HEK293 (cell line): ENCODE measurements around the gene VIPR2.

ENCODE experiments used
- CTCF ChIA-PET: fragments of 350-600 bp; formaldehyde crosslinking; extraction: SDS; loops from one replicate; lab custom pipeline; 2021; ENCODE audit warnings: antibody characterized with exemption; lab: Yijun Ruan, JAX
- POLR2A ChIA-PET: fragments of 300-600 bp; formaldehyde crosslinking; extraction: SDS; loops from one replicate; lab custom pipeline; 2020; ENCODE audit warnings: antibody characterized with exemption, inconsistent platforms; lab: Yijun Ruan, JAX
- H3K27ac ChIP-seq: fragments of 200-500 bp; sonication (Bioruptor generic); 2 replicates; pipeline ENCODE4 v1.5.1; 2014; ENCODE audit warnings: low read depth, low read length, control low read depth, inconsistent platforms; ENCODE audit errors: extremely low read depth
- H3K36me3 ChIP-seq, 2 experiments: fragments of 200-500 bp in 1 of 2; sonication (Bioruptor generic) in 1 of 2; 1 replicate in 1 of 2; 2 replicates in 1 of 2; pipeline ENCODE4 v1.5.1; 2014 to 2017; ENCODE audit warnings: inconsistent platforms in 2 of 2, low read length in 2 of 2; ENCODE audit not compliant: control insufficient read depth in 2 of 2, insufficient read depth in 1 of 2
- H3K4me1 ChIP-seq: fragments of 200-500 bp; sonication (Bioruptor generic); 2 replicates; pipeline ENCODE4 v1.5.1; 2014; ENCODE audit warnings: mild to moderate bottlenecking, low read length, inconsistent platforms; ENCODE audit not compliant: control insufficient read depth, insufficient read depth
- H3K4me3 ChIP-seq: 2 replicates; pipeline ENCODE4 v1.5.1; 2011; ENCODE audit warnings: low read depth, mild to moderate bottlenecking, control low read depth, low read length, moderate library complexity
- H3K9me3 ChIP-seq: fragments of 200-500 bp; sonication (Bioruptor generic); 2 replicates; pipeline ENCODE4 v1.5.1; 2014; ENCODE audit warnings: low read depth, low read length, inconsistent platforms; ENCODE audit not compliant: control insufficient read depth, insufficient read depth
- BCL6B ChIP-seq: fragments of 450-650 bp; formaldehyde crosslinking; IDR thresholded peaks from 2 replicates; pipeline ENCODE4 v1.5.1; 2017; ENCODE audit warnings: missing biosample characterization, missing genetic modification characterization
- GLI4 ChIP-seq: fragments of 450-650 bp; formaldehyde crosslinking; IDR thresholded peaks from 2 replicates; pipeline ENCODE4 v1.5.1; 2016; ENCODE audit warnings: missing biosample characterization, missing genetic modification characterization
- GLIS1 ChIP-seq: fragments of 450-650 bp; formaldehyde crosslinking; IDR thresholded peaks from 2 replicates; pipeline ENCODE4 v1.5.1; 2016; ENCODE audit warnings: missing biosample characterization, missing genetic modification characterization
- KLF8 ChIP-seq: fragments of 450-650 bp; formaldehyde crosslinking; IDR thresholded peaks from 2 replicates; pipeline ENCODE4 v1.5.1; 2016; ENCODE audit warnings: missing biosample characterization, missing genetic modification characterization
- MEIS1 ChIP-seq: sonication (generic); formaldehyde crosslinking; IDR thresholded peaks from 2 replicates; pipeline ENCODE4 v1.8.1; 2022; ENCODE audit warnings: missing genetic modification reagents, mild to moderate bottlenecking, borderline replicate concordance
- SETDB1 ChIP-seq: IDR thresholded peaks from one replicate; pipeline ENCODE4 v1.6.1; 2017; ENCODE audit warnings: mild to moderate bottlenecking, low read length, moderate library complexity, mixed read lengths; ENCODE audit not compliant: insufficient read length
- SP2 ChIP-seq: fragments of 450-650 bp; formaldehyde crosslinking; IDR thresholded peaks from 2 replicates; pipeline ENCODE4 v1.5.1; 2016; ENCODE audit warnings: missing biosample characterization, missing genetic modification characterization
- SP7 ChIP-seq: fragments of 450-650 bp; formaldehyde crosslinking; IDR thresholded peaks from 2 replicates; pipeline ENCODE4 v1.5.1; 2016; ENCODE audit warnings: missing biosample characterization, missing genetic modification characterization
- YY1 ChIP-seq: fragments of 450-650 bp; formaldehyde crosslinking; IDR thresholded peaks from 2 replicates; pipeline ENCODE4 v1.5.1; 2018; ENCODE audit warnings: missing biosample characterization, missing genetic modification characterization
- ZBTB44 ChIP-seq: fragments of 450-650 bp; IDR thresholded peaks from 2 replicates; pipeline ENCODE4 v1.5.1; 2018; ENCODE audit warnings: missing biosample characterization, mild to moderate bottlenecking, missing genetic modification characterization
- ZBTB6 ChIP-seq: fragments of 450-650 bp; formaldehyde crosslinking; IDR thresholded peaks from 2 replicates; pipeline ENCODE4 v1.5.1; 2017; ENCODE audit warnings: missing biosample characterization, missing genetic modification characterization
- ZNF112 ChIP-seq: fragments of 450-650 bp; formaldehyde crosslinking; IDR thresholded peaks from 2 replicates; pipeline ENCODE4 v1.5.0; 2017; ENCODE audit warnings: missing biosample characterization, missing genetic modification characterization
- ZNF214 ChIP-seq: fragments of 450-650 bp; formaldehyde crosslinking; IDR thresholded peaks from 2 replicates; pipeline ENCODE4 v1.5.1; 2017; ENCODE audit warnings: missing biosample characterization, mild to moderate bottlenecking, missing genetic modification characterization, borderline replicate concordance
- ZNF23 ChIP-seq: fragments of 450-650 bp; formaldehyde crosslinking; IDR thresholded peaks from 2 replicates; pipeline ENCODE4 v1.5.1; 2016; ENCODE audit warnings: missing biosample characterization, missing genetic modification characterization, borderline replicate concordance
- ZNF239 ChIP-seq: fragments of 450-650 bp; formaldehyde crosslinking; IDR thresholded peaks from 2 replicates; pipeline ENCODE4 v1.5.1; 2016; ENCODE audit warnings: missing biosample characterization, missing genetic modification characterization
- ZNF26 ChIP-seq: fragments of 450-650 bp; formaldehyde crosslinking; IDR thresholded peaks from 2 replicates; pipeline ENCODE4 v1.5.1; 2016; ENCODE audit warnings: missing biosample characterization, missing genetic modification characterization
- ZNF274 ChIP-seq, 2 experiments: fragments of 200-500 bp in 1 of 2; fragments of 450-650 bp in 1 of 2; sonication (Bioruptor generic) in 1 of 2; formaldehyde crosslinking in 1 of 2; IDR thresholded peaks; 2 replicates each; pipeline versions ENCODE4 v1.5.1 to v1.6.1; 2014 to 2016; ENCODE audit warnings: borderline replicate concordance in 1 of 2, inconsistent platforms in 1 of 2, low read length in 1 of 2, missing biosample characterization in 1 of 2, missing genetic modification characterization in 1 of 2
- ZNF311 ChIP-seq: fragments of 450-650 bp; formaldehyde crosslinking; IDR thresholded peaks from 2 replicates; pipeline ENCODE4 v1.5.1; 2017; ENCODE audit warnings: missing biosample characterization, missing genetic modification characterization, borderline replicate concordance
- ZNF335 ChIP-seq: fragments of 450-650 bp; formaldehyde crosslinking; conservative IDR thresholded peaks from 2 replicates; pipeline ENCODE4 v1.5.1; 2016; ENCODE audit warnings: missing biosample characterization, missing genetic modification characterization
- ZNF341 ChIP-seq: fragments of 450-650 bp; formaldehyde crosslinking; IDR thresholded peaks from 2 replicates; pipeline ENCODE4; 2016; ENCODE audit warnings: low read depth, missing biosample characterization, missing genetic modification characterization
- ZNF433 ChIP-seq: fragments of 450-650 bp; formaldehyde crosslinking; IDR thresholded peaks from 2 replicates; pipeline ENCODE4 v1.5.1; 2016; ENCODE audit warnings: missing biosample characterization, missing genetic modification characterization, low read depth
- ZNF510 ChIP-seq: fragments of 450-650 bp; formaldehyde crosslinking; IDR thresholded peaks from 2 replicates; pipeline ENCODE4 v1.5.1; 2018; ENCODE audit warnings: mild to moderate bottlenecking, missing genetic modification characterization, missing biosample characterization; ENCODE audit not compliant: insufficient replicate concordance
- ZNF571 ChIP-seq: fragments of 450-650 bp; formaldehyde crosslinking; IDR thresholded peaks from 2 replicates; pipeline ENCODE4 v1.5.0; 2017; ENCODE audit warnings: missing biosample characterization, missing genetic modification characterization
- ZNF704 ChIP-seq: fragments of 450-650 bp; formaldehyde crosslinking; IDR thresholded peaks from 2 replicates; pipeline ENCODE4 v1.5.1; 2016; ENCODE audit warnings: missing biosample characterization, missing genetic modification characterization
- ZNF830 ChIP-seq: fragments of 450-650 bp; IDR thresholded peaks from 2 replicates; pipeline ENCODE4 v1.5.0; 2018; ENCODE audit warnings: missing biosample characterization, missing genetic modification characterization, low read depth, mild to moderate bottlenecking, moderate library complexity
- ZSCAN4 ChIP-seq: fragments of 450-650 bp; formaldehyde crosslinking; IDR thresholded peaks from 2 replicates; pipeline ENCODE4 v1.5.1; 2017; ENCODE audit warnings: missing biosample characterization, missing genetic modification characterization
- ZXDB ChIP-seq: fragments of 450-650 bp; formaldehyde crosslinking; IDR thresholded peaks from 2 replicates; pipeline ENCODE4 v1.5.1; 2016; ENCODE audit warnings: missing biosample characterization, missing genetic modification characterization

The VIPR2 gene

GRCh38 chr7:159151231-159151630 is 6.6 kb upstream of the VIPR2 start:
- H3K4me3 ChIP-seq, result no peak overlapping the region
- no peak for TF ChIP-seq ZNF26 (tag by site-specific recombination)
- no peak for TF ChIP-seq ZSCAN4 (tag by site-specific recombination)
- no peak for TF ChIP-seq GLI4
- TF ChIP-seq ZNF335 (tag by site-specific recombination), result no peak
- no peak for TF ChIP-seq ZNF341 (tag by site-specific recombination)
- no peak for TF ChIP-seq ZNF23 (tag by site-specific recombination)
- no peak for TF ChIP-seq ZBTB44 (tag by site-specific recombination)
- no peak for TF ChIP-seq ZNF704 (tag by site-specific recombination)
- no peak for TF ChIP-seq ZNF830 (tag by site-specific recombination)
- TF ChIP-seq BCL6B (tag by site-specific recombination), result no peak
- TF ChIP-seq ZNF433 (tag by site-specific recombination), result no peak
- TF ChIP-seq ZNF239 (tag by site-specific recombination), result no peak
- no peak for TF ChIP-seq SP7 (tag by site-specific recombination)
- H3K9me3 ChIP-seq, result no peaks in the 10 kb centered on the region
- no peak overlapping the region for H3K27ac ChIP-seq
- ChIA-PET POLR2A (no interaction called here), CTCF (interaction anchor here (1.6 kb wide), 1 partner anchor 9 kb away, joined by 5 read pairs; no protein-coding TSS in a partner anchor)
- no peaks in the 10 kb centered on the region for H3K4me1 ChIP-seq
- H3K36me3 ChIP-seq, result no peaks in the 10 kb centered on the region

- ChIA-PET CTCF (no interaction called here), POLR2A (no interaction called here)
- H3K27ac ChIP-seq, result no peak overlapping the region
- H3K9me3 ChIP-seq, result no peaks in the 10 kb centered on the region
- H3K4me3 ChIP-seq, result no peak overlapping the region
- no peaks in the 10 kb centered on the region for H3K4me1 ChIP-seq
- no peaks in the 10 kb centered on the region for H3K36me3 ChIP-seq
- TF ChIP-seq ZNF214 (tag by site-specific recombination), result no peak
- no peak for TF ChIP-seq MEIS1
- TF ChIP-seq ZBTB6 (tag by site-specific recombination), result no peak
- TF ChIP-seq YY1, result no peak
- TF ChIP-seq ZNF571 (tag by site-specific recombination), result no peak
- TF ChIP-seq SP2 (tag by site-specific recombination), result no peak
- no peak for TF ChIP-seq KLF8 (tag by site-specific recombination)
- no peak for TF ChIP-seq ZNF510 (tag by site-specific recombination)
- no peak for TF ChIP-seq ZNF239 (tag by site-specific recombination)
- no peak for TF ChIP-seq ZNF311
- no peak for TF ChIP-seq SETDB1
- TF ChIP-seq ZNF274 (IDR thresholded peaks at IDR 0.05; ENCODE audit: low read length), result no peak
- no peak for TF ChIP-seq ZNF274 (tag by site-specific recombination; IDR thresholded peaks at IDR 0.05; ENCODE audit: borderline replicate concordance)
- TF ChIP-seq ZXDB (tag by site-specific recombination), result no peak
- no peak for TF ChIP-seq GLIS1
- TF ChIP-seq ZNF112 (tag by site-specific recombination), result no peak
Observed at GRCh38 chr7:159149488-159149887, 4.8 kb upstream of the VIPR2 start.
